MCF 10A (cell line): ENCODE measurements around the gene ZFP42. TPM values are rescaled to one million over a fixed set of nuclear protein-coding genes. Genes with fewer than 3 reads are reported as not detected.

Source experiments
- BruUV-seq: library from RNA; stranded (reverse); fragments of 400-500 nt; replicated peaks from 2 replicates; lab custom pipeline; 2021; lab: Mats Ljungman, UMichigan
- CTCF ChIA-PET: fragments of 300-600 bp; sonication (Branson Sonifier 250); formaldehyde crosslinking; extraction: SDS; loops from one replicate; lab custom pipeline; 2021; ENCODE audit warnings: antibody characterized with exemption, inconsistent platforms; lab: Yijun Ruan, JAX
- POLR2A ChIA-PET: fragments of 300-600, 350-650 bp; sonication (Branson Sonifier 250); formaldehyde crosslinking; extraction: SDS; loops from one replicate; lab custom pipeline; 2020; ENCODE audit warnings: antibody characterized with exemption, inconsistent platforms; lab: Yijun Ruan, JAX
- DNase-seq: peaks from one replicate; pipeline ENCODE4 v3.0.0-alpha.2; 2018; ENCODE audit not compliant: unreplicated experiment
- H3K27ac Mint-ChIP-seq: one replicate; pipeline ENCODE4 v1.8.0; 2022; ENCODE audit warnings: mild to moderate bottlenecking, low read depth, mixed read lengths; ENCODE audit not compliant: unreplicated experiment
- H3K27me3 Mint-ChIP-seq: one replicate; pipeline ENCODE4 v1.8.0; 2022; ENCODE audit warnings: mixed read lengths; ENCODE audit not compliant: insufficient read depth, unreplicated experiment
- H3K36me3 Mint-ChIP-seq: one replicate; pipeline ENCODE4 v1.8.0; 2022; ENCODE audit warnings: mild to moderate bottlenecking, moderate library complexity, mixed read lengths; ENCODE audit not compliant: insufficient read depth, unreplicated experiment
- H3K4me1 Mint-ChIP-seq: one replicate; pipeline ENCODE4 v1.8.0; 2022; ENCODE audit warnings: mixed read lengths; ENCODE audit not compliant: insufficient read depth, unreplicated experiment
- H3K4me3 Mint-ChIP-seq: one replicate; pipeline ENCODE4 v1.8.0; 2022; ENCODE audit warnings: mild to moderate bottlenecking, moderate library complexity, mixed read lengths; ENCODE audit not compliant: unreplicated experiment
- H3K9me3 Mint-ChIP-seq: one replicate; pipeline ENCODE4 v1.8.0; 2022; ENCODE audit warnings: mixed read lengths; ENCODE audit not compliant: unreplicated experiment
- CTCF ChIP-seq: fragments of 200-600 bp; IDR thresholded peaks from one replicate; pipeline ENCODE4 v1.8.0; 2022; ENCODE audit warnings: antibody characterized with exemption, mild to moderate bottlenecking; ENCODE audit not compliant: unreplicated experiment
- intact Hi-C: fragments of 100-400 bp; cut with micrococcal nuclease; formaldehyde crosslinking; loops from 2 replicates; pipeline ENCODE4 v1.14.1; 2022
- total RNA-seq: library from RNA; stranded (reverse); gene quantifications from 2 replicates; pipeline ENCODE4 v1.2.3, GENCODE V29; 2022

ZFP42 gene
- total RNA-seq, 1 experiment from 2014 or later = not detected

GRCh38 chr4:188018262-188018661 lies 22.7 kb downstream of the ZFP42 start:
- ChIA-PET CTCF (interaction anchor here (0.7 kb wide), 1 partner anchor 1667 kb away, joined by 3 read pairs; no protein-coding TSS in a partner anchor), POLR2A (interaction anchor here (1.6 kb wide), 1 partner anchor 10 kb away, joined by 4 read pairs; no protein-coding TSS in a partner anchor)
- Mint-ChIP-seq H3K4me3 (no peak overlapping the region), H3K27me3 (no peaks in the 10 kb centered on the region), H3K9me3 (peaks cover 9% of the 10 kb centered on the region), H3K27ac (peak overlapping the region; percentile 51), H3K36me3 (no peaks in the 10 kb centered on the region), H3K4me1 (peaks cover 52% of the 10 kb centered on the region)
- no TSS peak for BruUV-seq
- intact Hi-C loops = no loop called here
- TF ChIP-seq CTCF = no peak
- DNase-seq = no peak

- ChIA-PET CTCF (interaction anchor here (0.6 to 0.7 kb wide), 2 partner anchors 293 to 1876 kb away, joined by 3 to 4 read pairs; no protein-coding TSS in a partner anchor), POLR2A (no interaction called here)
- H3K36me3 Mint-ChIP-seq = no peaks in the 10 kb centered on the region
- H3K9me3 Mint-ChIP-seq = peaks cover 4% of the 10 kb centered on the region
- TF ChIP-seq CTCF = no peak
- no peak overlapping the region for H3K4me3 Mint-ChIP-seq
- H3K4me1 Mint-ChIP-seq = peaks cover 31% of the 10 kb centered on the region
- no peaks in the 10 kb centered on the region for H3K27me3 Mint-ChIP-seq
- intact Hi-C loops = loop anchor here (5.0 to 10.0 kb wide), 3 partner anchors 86 to 1294 kb away; partner anchors contain the start of gene TRIML2
- H3K27ac Mint-ChIP-seq = peak overlapping the region; percentile 78
- no peak for DNase-seq
- BruUV-seq = no TSS peak
Observed at GRCh38 chr4:188021548-188022249, 26.1 kb downstream of the ZFP42 start.

GRCh38 chr4:188023682-188024081 lies 28.1 kb downstream of the ZFP42 start:
- Mint-ChIP-seq H3K36me3 (no peaks in the 10 kb centered on the region), H3K4me3 (peak overlapping the region; percentile 4), H3K27ac (peak overlapping the region; percentile 78), H3K4me1 (peaks cover 18% of the 10 kb centered on the region), H3K27me3 (no peaks in the 10 kb centered on the region), H3K9me3 (no peaks in the 10 kb centered on the region)
- BruUV-seq = no TSS peak
- POLR2A ChIA-PET = interaction anchor here (0.7 to 1.6 kb wide), 3 partner anchors 13 to 155 kb away, joined by 3 to 4 read pairs (median 3); no protein-coding TSS in a partner anchor
- DNase-seq = peak; percentile 89
- no peak for TF ChIP-seq CTCF
- intact Hi-C loops = loop anchor here (1.0 to 10.0 kb wide), 5 partner anchors 84 to 1296 kb away; partner anchors contain the start of gene TRIML2
- CTCF ChIA-PET = interaction anchor here (0.6 to 1.1 kb wide), 3 partner anchors 87 to 979 kb away, joined by 3 to 4 read pairs (median 3); no protein-coding TSS in a partner anchor

- H3K36me3 Mint-ChIP-seq = no peaks in the 10 kb centered on the region
- H3K4me3 Mint-ChIP-seq = no peak overlapping the region
- POLR2A ChIA-PET = interaction anchor here (0.6 kb wide), 2 partner anchors 17 to 296 kb away, joined by 3 to 5 read pairs; no protein-coding TSS in a partner anchor
- no peaks in the 10 kb centered on the region for H3K9me3 Mint-ChIP-seq
- no TSS peak for BruUV-seq
- H3K27ac Mint-ChIP-seq = no peak overlapping the region
- H3K4me1 Mint-ChIP-seq = peaks cover 18% of the 10 kb centered on the region
- H3K27me3 Mint-ChIP-seq = no peaks in the 10 kb centered on the region
- DNase-seq = no peak
- intact Hi-C loops = loop anchor here (10.0 kb wide), 1 partner anchor 421 kb away; no protein-coding TSS in a partner anchor
- CTCF ChIA-PET = interaction anchor here (0.9 kb wide), 1 partner anchor 22 kb away, joined by 3 read pairs; no protein-coding TSS in a partner anchor
- no peak for TF ChIP-seq CTCF
Observed at GRCh38 chr4:188025476-188025875, 29.9 kb downstream of the ZFP42 start.
